ENCODE data around the gene DNAJC3.

Gene DNAJC3

DNA sequence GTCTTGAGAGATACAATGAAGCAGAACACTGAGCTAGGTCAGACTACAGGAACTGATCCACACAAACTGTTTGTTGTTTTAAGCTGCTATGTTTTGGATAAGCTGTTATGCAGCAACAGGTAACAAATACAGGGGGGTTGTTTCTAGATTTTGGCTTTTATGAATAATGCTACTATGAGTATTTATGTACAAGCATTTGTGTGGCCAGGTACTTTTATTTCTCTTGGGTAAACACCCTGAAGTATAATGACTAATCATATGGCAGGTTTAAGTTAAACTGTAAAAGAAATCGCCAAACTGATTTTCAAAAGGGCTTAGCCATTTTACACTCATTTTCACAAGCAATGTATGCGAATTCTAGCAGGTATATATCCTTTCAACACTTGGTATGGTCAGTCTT lies 166.0 kb downstream of the DNAJC3 start:
- no peak overlapping the region for H3K4me3 ChIP-seq (ENCODE audit: low read length)
- TF ChIP-seq, protein P1, sequence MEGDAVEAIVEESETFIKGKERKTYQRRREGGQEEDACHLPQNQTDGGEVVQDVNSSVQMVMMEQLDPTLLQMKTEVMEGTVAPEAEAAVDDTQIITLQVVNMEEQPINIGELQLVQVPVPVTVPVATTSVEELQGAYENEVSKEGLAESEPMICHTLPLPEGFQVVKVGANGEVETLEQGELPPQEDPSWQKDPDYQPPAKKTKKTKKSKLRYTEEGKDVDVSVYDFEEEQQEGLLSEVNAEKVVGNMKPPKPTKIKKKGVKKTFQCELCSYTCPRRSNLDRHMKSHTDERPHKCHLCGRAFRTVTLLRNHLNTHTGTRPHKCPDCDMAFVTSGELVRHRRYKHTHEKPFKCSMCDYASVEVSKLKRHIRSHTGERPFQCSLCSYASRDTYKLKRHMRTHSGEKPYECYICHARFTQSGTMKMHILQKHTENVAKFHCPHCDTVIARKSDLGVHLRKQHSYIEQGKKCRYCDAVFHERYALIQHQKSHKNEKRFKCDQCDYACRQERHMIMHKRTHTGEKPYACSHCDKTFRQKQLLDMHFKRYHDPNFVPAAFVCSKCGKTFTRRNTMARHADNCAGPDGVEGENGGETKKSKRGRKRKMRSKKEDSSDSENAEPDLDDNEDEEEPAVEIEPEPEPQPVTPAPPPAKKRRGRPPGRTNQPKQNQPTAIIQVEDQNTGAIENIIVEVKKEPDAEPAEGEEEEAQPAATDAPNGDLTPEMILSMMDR (conservative IDR thresholded peaks at IDR 0.05; ENCODE audit: low read length), result no peak
- DNase-seq (ENCODE audit: low read depth), result no peak

All from AG10803 (cell line).